Measurements from ENCODE around the gene FHOD3.
A peak's percentile ranks its signal among the peaks of the same experiment; 100 is the strongest.

DNA sequence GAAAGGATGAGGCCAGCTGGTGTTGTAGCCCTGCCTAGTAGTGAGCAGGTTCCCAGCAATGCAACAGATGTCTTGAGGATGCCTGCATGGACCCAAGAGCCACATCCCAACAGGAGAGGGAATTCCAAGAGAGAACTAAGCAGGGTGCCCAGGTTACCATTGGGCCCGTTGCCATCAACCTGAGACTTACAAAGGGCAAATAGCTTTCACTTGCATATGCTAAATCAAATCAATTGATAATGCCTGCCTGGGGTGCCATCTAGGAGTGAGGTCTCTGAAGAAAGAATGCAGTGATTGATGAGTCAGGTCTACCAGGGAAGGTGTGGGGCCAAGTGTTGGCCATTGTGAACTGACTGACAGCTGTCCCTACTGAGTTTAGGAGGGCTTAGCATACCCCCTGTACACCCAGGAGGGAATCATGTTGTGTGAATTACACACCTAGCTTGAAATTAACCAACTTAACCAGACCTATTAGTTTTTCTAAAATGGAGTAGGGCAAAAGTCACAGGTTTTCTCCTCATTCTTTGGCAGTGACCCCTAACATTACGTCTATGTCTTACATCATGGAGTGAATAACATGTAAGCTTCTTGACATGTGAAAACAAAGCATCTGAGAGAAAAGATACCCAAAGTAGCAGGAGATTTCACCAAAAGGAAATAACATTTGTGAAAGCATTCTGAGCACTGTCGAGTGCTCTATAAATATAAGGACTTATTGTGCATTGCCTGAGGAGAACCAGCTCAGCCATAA is 32.3 kb downstream of the FHOD3 start:
- TF ChIP-seq EZH2 (IDR thresholded peaks at IDR 0.05; ENCODE audit: low read depth, unreplicated experiment) (no peak), CREB1 (CRISPR knock-in tag; IDR thresholded peaks at IDR 0.05; ENCODE audit: low read depth) (0 out of 2 replicates have a peak, but pooled peaks have one; percentile 17), EZH2phosphoT487 (IDR thresholded peaks at IDR 0.05; ENCODE audit: unreplicated experiment) (no peak), POLR2AphosphoS5 (IDR thresholded peaks at IDR 0.05; ENCODE audit: low read depth) (no peak), JUNB (IDR thresholded peaks at IDR 0.05; ENCODE audit: unreplicated experiment) (no peak)
- TF ChIP-seq, protein P1, sequence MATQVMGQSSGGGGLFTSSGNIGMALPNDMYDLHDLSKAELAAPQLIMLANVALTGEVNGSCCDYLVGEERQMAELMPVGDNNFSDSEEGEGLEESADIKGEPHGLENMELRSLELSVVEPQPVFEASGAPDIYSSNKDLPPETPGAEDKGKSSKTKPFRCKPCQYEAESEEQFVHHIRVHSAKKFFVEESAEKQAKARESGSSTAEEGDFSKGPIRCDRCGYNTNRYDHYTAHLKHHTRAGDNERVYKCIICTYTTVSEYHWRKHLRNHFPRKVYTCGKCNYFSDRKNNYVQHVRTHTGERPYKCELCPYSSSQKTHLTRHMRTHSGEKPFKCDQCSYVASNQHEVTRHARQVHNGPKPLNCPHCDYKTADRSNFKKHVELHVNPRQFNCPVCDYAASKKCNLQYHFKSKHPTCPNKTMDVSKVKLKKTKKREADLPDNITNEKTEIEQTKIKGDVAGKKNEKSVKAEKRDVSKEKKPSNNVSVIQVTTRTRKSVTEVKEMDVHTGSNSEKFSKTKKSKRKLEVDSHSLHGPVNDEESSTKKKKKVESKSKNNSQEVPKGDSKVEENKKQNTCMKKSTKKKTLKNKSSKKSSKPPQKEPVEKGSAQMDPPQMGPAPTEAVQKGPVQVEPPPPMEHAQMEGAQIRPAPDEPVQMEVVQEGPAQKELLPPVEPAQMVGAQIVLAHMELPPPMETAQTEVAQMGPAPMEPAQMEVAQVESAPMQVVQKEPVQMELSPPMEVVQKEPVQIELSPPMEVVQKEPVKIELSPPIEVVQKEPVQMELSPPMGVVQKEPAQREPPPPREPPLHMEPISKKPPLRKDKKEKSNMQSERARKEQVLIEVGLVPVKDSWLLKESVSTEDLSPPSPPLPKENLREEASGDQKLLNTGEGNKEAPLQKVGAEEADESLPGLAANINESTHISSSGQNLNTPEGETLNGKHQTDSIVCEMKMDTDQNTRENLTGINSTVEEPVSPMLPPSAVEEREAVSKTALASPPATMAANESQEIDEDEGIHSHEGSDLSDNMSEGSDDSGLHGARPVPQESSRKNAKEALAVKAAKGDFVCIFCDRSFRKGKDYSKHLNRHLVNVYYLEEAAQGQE (IDR thresholded peaks at IDR 0.05; ENCODE audit: unreplicated experiment) = no peak
- TF ChIP-seq, protein P2, sequence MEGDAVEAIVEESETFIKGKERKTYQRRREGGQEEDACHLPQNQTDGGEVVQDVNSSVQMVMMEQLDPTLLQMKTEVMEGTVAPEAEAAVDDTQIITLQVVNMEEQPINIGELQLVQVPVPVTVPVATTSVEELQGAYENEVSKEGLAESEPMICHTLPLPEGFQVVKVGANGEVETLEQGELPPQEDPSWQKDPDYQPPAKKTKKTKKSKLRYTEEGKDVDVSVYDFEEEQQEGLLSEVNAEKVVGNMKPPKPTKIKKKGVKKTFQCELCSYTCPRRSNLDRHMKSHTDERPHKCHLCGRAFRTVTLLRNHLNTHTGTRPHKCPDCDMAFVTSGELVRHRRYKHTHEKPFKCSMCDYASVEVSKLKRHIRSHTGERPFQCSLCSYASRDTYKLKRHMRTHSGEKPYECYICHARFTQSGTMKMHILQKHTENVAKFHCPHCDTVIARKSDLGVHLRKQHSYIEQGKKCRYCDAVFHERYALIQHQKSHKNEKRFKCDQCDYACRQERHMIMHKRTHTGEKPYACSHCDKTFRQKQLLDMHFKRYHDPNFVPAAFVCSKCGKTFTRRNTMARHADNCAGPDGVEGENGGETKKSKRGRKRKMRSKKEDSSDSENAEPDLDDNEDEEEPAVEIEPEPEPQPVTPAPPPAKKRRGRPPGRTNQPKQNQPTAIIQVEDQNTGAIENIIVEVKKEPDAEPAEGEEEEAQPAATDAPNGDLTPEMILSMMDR (conservative IDR thresholded peaks at IDR 0.05; ENCODE audit: low read depth in 2 of 2) = no peak
- TF ChIP-seq, protein P3, sequence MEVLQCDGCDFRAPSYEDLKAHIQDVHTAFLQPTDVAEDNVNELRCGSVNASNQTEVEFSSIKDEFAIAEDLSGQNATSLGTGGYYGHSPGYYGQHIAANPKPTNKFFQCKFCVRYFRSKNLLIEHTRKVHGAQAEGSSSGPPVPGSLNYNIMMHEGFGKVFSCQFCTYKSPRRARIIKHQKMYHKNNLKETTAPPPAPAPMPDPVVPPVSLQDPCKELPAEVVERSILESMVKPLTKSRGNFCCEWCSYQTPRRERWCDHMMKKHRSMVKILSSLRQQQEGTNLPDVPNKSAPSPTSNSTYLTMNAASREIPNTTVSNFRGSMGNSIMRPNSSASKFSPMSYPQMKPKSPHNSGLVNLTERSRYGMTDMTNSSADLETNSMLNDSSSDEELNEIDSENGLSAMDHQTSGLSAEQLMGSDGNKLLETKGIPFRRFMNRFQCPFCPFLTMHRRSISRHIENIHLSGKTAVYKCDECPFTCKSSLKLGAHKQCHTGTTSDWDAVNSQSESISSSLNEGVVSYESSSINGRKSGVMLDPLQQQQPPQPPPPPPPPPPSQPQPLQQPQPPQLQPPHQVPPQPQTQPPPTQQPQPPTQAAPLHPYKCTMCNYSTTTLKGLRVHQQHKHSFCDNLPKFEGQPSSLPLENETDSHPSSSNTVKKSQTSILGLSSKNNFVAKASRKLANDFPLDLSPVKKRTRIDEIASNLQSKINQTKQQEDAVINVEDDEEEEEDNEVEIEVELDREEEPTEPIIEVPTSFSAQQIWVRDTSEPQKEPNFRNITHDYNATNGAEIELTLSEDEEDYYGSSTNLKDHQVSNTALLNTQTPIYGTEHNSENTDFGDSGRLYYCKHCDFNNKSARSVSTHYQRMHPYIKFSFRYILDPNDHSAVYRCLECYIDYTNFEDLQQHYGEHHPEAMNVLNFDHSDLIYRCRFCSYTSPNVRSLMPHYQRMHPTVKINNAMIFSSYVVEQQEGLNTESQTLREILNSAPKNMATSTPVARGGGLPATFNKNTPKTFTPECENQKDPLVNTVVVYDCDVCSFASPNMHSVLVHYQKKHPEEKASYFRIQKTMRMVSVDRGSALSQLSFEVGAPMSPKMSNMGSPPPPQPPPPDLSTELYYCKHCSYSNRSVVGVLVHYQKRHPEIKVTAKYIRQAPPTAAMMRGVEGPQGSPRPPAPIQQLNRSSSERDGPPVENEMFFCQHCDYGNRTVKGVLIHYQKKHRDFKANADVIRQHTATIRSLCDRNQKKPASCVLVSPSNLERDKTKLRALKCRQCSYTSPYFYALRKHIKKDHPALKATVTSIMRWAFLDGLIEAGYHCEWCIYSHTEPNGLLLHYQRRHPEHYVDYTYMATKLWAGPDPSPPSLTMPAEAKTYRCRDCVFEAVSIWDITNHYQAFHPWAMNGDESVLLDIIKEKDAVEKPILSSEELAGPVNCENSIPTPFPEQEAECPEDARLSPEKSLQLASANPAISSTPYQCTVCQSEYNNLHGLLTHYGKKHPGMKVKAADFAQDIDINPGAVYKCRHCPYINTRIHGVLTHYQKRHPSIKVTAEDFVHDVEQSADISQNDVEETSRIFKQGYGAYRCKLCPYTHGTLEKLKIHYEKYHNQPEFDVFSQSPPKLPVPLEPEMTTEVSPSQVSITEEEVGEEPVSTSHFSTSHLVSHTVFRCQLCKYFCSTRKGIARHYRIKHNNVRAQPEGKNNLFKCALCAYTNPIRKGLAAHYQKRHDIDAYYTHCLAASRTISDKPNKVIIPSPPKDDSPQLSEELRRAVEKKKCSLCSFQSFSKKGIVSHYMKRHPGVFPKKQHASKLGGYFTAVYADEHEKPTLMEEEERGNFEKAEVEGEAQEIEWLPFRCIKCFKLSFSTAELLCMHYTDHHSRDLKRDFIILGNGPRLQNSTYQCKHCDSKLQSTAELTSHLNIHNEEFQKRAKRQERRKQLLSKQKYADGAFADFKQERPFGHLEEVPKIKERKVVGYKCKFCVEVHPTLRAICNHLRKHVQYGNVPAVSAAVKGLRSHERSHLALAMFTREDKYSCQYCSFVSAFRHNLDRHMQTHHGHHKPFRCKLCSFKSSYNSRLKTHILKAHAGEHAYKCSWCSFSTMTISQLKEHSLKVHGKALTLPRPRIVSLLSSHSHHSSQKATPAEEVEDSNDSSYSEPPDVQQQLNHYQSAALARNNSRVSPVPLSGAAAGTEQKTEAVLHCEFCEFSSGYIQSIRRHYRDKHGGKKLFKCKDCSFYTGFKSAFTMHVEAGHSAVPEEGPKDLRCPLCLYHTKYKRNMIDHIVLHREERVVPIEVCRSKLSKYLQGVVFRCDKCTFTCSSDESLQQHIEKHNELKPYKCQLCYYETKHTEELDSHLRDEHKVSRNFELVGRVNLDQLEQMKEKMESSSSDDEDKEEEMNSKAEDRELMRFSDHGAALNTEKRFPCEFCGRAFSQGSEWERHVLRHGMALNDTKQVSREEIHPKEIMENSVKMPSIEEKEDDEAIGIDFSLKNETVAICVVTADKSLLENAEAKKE (CRISPR knock-in tag; IDR thresholded peaks at IDR 0.05) = peak; percentile 67
